Measurements from ENCODE around the gene PAGE5.

- TF ChIP-seq, protein P1, sequence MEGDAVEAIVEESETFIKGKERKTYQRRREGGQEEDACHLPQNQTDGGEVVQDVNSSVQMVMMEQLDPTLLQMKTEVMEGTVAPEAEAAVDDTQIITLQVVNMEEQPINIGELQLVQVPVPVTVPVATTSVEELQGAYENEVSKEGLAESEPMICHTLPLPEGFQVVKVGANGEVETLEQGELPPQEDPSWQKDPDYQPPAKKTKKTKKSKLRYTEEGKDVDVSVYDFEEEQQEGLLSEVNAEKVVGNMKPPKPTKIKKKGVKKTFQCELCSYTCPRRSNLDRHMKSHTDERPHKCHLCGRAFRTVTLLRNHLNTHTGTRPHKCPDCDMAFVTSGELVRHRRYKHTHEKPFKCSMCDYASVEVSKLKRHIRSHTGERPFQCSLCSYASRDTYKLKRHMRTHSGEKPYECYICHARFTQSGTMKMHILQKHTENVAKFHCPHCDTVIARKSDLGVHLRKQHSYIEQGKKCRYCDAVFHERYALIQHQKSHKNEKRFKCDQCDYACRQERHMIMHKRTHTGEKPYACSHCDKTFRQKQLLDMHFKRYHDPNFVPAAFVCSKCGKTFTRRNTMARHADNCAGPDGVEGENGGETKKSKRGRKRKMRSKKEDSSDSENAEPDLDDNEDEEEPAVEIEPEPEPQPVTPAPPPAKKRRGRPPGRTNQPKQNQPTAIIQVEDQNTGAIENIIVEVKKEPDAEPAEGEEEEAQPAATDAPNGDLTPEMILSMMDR (IDR thresholded peaks at IDR 0.05), result no peak
- no peak for TF ChIP-seq POLR2A (IDR thresholded peaks at IDR 0.05)
- TF ChIP-seq POLR2AphosphoS5 (IDR thresholded peaks at IDR 0.05), result no peak
- no peak for TF ChIP-seq EP300 (IDR thresholded peaks at IDR 0.05)
Measured at GRCh38 chrX:55253528-55253927, 33.4 kb downstream of the PAGE5 start.

All from suprapubic skin (tissue), 4 donors.